Measurements from ENCODE around the gene CAPZB. TPM values are rescaled to one million over a fixed set of nuclear protein-coding genes. Genes with fewer than 3 reads are reported as not detected.
"Not testable (repeated sequence)": the region's sequence is repeated elsewhere in the genome, so short reads cannot be mapped to it uniquely, and the experiment has no call there.

Gene CAPZB
- total RNA-seq, 2 experiments from 2014 or later, result 335 to 340 TPM

GRCh38 chr1:19507516-19507915 is 22.2 kb upstream of the CAPZB start:
- no peak for ATAC-seq
- no peaks in the 10 kb centered on the region for H3K36me3 Mint-ChIP-seq (ENCODE audit: low read depth)
- no peak overlapping the region for H3K27ac Mint-ChIP-seq
- intact Hi-C loops (cut with micrococcal nuclease), result no loop called here
- ChIA-PET CTCF (interaction anchor here (1.0 kb wide), 1 partner anchor 13 kb away, joined by 3 read pairs; no protein-coding TSS in a partner anchor), POLR2A (interaction anchor here (1.1 kb wide), 1 partner anchor 117 kb away, joined by 3 read pairs; no protein-coding TSS in a partner anchor)
- TF ChIP-seq CTCF (IDR thresholded peaks at IDR 0.05), result no peak
- H3K9me3 Mint-ChIP-seq, result no peaks in the 10 kb centered on the region
- H3K27me3 Mint-ChIP-seq, result peaks cover 3% of the 10 kb centered on the region
- H3K4me1 Mint-ChIP-seq (ENCODE audit: low read depth), result peaks cover 35% of the 10 kb centered on the region
- no peak for DNase-seq
- H3K4me3 Mint-ChIP-seq, result no peak overlapping the region

GRCh38 chr1:19505693-19506457 is 20.5 kb upstream of the CAPZB start:
- intact Hi-C loops (cut with micrococcal nuclease), result no loop called here
- Mint-ChIP-seq H3K4me1 (ENCODE audit: low read depth) (peaks cover 33% of the 10 kb centered on the region), H3K36me3 (ENCODE audit: low read depth) (no peaks in the 10 kb centered on the region), H3K27ac (no peak overlapping the region), H3K27me3 (peaks cover 3% of the 10 kb centered on the region), H3K4me3 (no peak overlapping the region), H3K9me3 (no peaks in the 10 kb centered on the region)
- CTCF ChIA-PET, result interaction anchor here (1.0 to 1.2 kb wide), 2 partner anchors 14 to 76 kb away, joined by 3 to 4 read pairs; no protein-coding TSS in a partner anchor
- DNase-seq (no peak), ATAC-seq (no peak)
- TF ChIP-seq CTCF (IDR thresholded peaks at IDR 0.05), result no peak
- POLR2A ChIA-PET, result no interaction called here

- ChIA-PET POLR2A (interaction anchor here (1.0 kb wide), 1 partner anchor 18 kb away, joined by 3 read pairs; no protein-coding TSS in a partner anchor), CTCF (no interaction called here)
- TF ChIP-seq CTCF (IDR thresholded peaks at IDR 0.05), result no peak
- ATAC-seq, result no peak
- DNase-seq, result no peak
- Mint-ChIP-seq H3K4me3 (no peak overlapping the region), H3K36me3 (ENCODE audit: low read depth) (no peaks in the 10 kb centered on the region), H3K27me3 (peaks cover 3% of the 10 kb centered on the region), H3K4me1 (ENCODE audit: low read depth) (peaks cover 33% of the 10 kb centered on the region), H3K9me3 (no peaks in the 10 kb centered on the region), H3K27ac (no peak overlapping the region)
- intact Hi-C loops (cut with micrococcal nuclease), result no loop called here
Measured at GRCh38 chr1:19504796-19505692, 19.7 kb upstream of the CAPZB start.

- H3K9me3 Mint-ChIP-seq; intact Hi-C loops (cut with micrococcal nuclease); DNase-seq; H3K27me3 Mint-ChIP-seq; POLR2A ChIA-PET; ATAC-seq; H3K4me3 Mint-ChIP-seq; H3K36me3 Mint-ChIP-seq (ENCODE audit: low read depth): not testable (repeated sequence)
- H3K27ac Mint-ChIP-seq, result peak overlapping the region; percentile 58
- CTCF ChIA-PET, result interaction anchor here (1.2 to 2.5 kb wide), 2 partner anchors 9 to 15 kb away, joined by 3 to 10 read pairs; no protein-coding TSS in a partner anchor
- H3K4me1 Mint-ChIP-seq (ENCODE audit: low read depth), result peaks cover 20% of the 10 kb centered on the region
Measured at GRCh38 chr1:19502284-19502683, 16.9 kb upstream of the CAPZB start.

- ChIA-PET CTCF (interaction anchor here (1.8 to 2.6 kb wide), 2 partner anchors 12 to 82 kb away, joined by 6 to 8 read pairs; no protein-coding TSS in a partner anchor), POLR2A (interaction anchor here (0.6 to 1.3 kb wide), 2 partner anchors 14 to 1177 kb away, joined by 3 read pairs; no protein-coding TSS in a partner anchor)
- H3K4me3 Mint-ChIP-seq; H3K27ac Mint-ChIP-seq; intact Hi-C loops (cut with micrococcal nuclease); DNase-seq; H3K27me3 Mint-ChIP-seq; H3K9me3 Mint-ChIP-seq; H3K36me3 Mint-ChIP-seq (ENCODE audit: low read depth); ATAC-seq: not testable (repeated sequence)
- H3K4me1 Mint-ChIP-seq (ENCODE audit: low read depth), result peaks cover 21% of the 10 kb centered on the region
Measured at GRCh38 chr1:19499887-19500286, 14.5 kb upstream of the CAPZB start.

- H3K4me3 Mint-ChIP-seq; H3K36me3 Mint-ChIP-seq (ENCODE audit: low read depth); DNase-seq; ATAC-seq; POLR2A ChIA-PET; H3K9me3 Mint-ChIP-seq; intact Hi-C loops (cut with micrococcal nuclease); H3K27me3 Mint-ChIP-seq; CTCF ChIA-PET; H3K27ac Mint-ChIP-seq: not testable (repeated sequence)
- peaks cover 24% of the 10 kb centered on the region for H3K4me1 Mint-ChIP-seq (ENCODE audit: low read depth)
Measured at GRCh38 chr1:19497443-19497842, 12.1 kb upstream of the CAPZB start.

Measured in activated CD8-positive, alpha-beta T cell treated with anti-CD3 and anti-CD28 coated beads for 36 hours (primary cell).